Suprapubic skin (tissue), 3 donors: ENCODE results near the gene CXCL12.

ENCODE experiments used
- CTCF ChIP-seq, 2 donors: fragments of 200-600 bp in 1 of 2; fragments of 450-650 bp in 1 of 2; sonication (generic) in 1 of 2; IDR thresholded peaks; one replicate each; pipeline ENCODE4 v1.5.1; 2016 to 2019; ENCODE audit warnings: antibody characterized with exemption in 2 of 2, mild to moderate bottlenecking in 1 of 2, moderate library complexity in 1 of 2
- EP300 ChIP-seq: sonication (generic); formaldehyde crosslinking; IDR thresholded peaks from one replicate; pipeline ENCODE4 v1.6.1; 2017; ENCODE audit warnings: antibody characterized with exemption

- TF ChIP-seq CTCF (IDR thresholded peaks at IDR 0.05): no peak
- TF ChIP-seq EP300: no peak
Observed at GRCh38 chr10:44378626-44379025, 6.3 kb downstream of the CXCL12 start.
